ENCODE measurements around the gene CLTRN. TPM values are rescaled to one million over a fixed set of nuclear protein-coding genes. Genes with fewer than 3 reads are reported as not detected.

The CLTRN gene
- total RNA-seq, 4 donors from 2014 or later, result 0.90 to 1.1 TPM; not detected in 2

DNA sequence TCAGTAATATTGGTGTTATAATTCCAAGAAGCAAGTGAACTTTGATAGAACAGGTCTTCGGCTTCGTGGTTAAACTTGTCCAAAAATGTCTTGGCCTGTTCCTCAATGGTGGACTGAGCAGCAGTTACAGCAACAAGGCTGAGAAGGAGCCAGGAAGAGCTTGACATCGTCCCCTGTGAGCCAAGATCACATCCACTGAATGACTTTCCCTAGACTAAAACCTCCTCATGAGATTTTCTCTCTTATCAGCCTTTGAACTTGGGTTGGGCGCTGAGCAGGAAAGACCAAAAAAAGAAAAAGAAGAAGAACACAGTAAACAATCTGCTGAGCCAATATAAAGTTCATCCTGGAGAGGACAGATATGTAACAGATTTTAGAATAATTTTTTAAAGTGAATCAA is 63.9 kb downstream of the CLTRN start, which contains the start of gene ACE2:
Gene ACE2 (minus strand): TSS at position 216 of the 400 bp plus-strand sequence. CDS start 49 bp downstream, at position 167.
- no peak for DNase-seq

GRCh38 chrX:15600049-15600448 is 64.6 kb downstream of the CLTRN start:
- TF ChIP-seq, protein P1, sequence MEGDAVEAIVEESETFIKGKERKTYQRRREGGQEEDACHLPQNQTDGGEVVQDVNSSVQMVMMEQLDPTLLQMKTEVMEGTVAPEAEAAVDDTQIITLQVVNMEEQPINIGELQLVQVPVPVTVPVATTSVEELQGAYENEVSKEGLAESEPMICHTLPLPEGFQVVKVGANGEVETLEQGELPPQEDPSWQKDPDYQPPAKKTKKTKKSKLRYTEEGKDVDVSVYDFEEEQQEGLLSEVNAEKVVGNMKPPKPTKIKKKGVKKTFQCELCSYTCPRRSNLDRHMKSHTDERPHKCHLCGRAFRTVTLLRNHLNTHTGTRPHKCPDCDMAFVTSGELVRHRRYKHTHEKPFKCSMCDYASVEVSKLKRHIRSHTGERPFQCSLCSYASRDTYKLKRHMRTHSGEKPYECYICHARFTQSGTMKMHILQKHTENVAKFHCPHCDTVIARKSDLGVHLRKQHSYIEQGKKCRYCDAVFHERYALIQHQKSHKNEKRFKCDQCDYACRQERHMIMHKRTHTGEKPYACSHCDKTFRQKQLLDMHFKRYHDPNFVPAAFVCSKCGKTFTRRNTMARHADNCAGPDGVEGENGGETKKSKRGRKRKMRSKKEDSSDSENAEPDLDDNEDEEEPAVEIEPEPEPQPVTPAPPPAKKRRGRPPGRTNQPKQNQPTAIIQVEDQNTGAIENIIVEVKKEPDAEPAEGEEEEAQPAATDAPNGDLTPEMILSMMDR (IDR thresholded peaks at IDR 0.05), result no peak
- TF ChIP-seq POLR2A (IDR thresholded peaks at IDR 0.05), result no peak
- Histone ChIP-seq H3K27me3 (no peaks in the 10 kb centered on the region), H3K4me3 (no peak overlapping the region), H3K27ac (no peak overlapping the region), H3K4me1 (no peaks in the 10 kb centered on the region), H3K36me3 (no peaks in the 10 kb centered on the region), H3K9me3 (no peaks in the 10 kb centered on the region)
- intact Hi-C loops (cut with DNase I; ENCODE audit: low total_unique reads), result no loop called here
- DNase-seq, result no peak

More for the DNA sequence above, 63.9 kb downstream of the CLTRN start, which contains the start of gene ACE2:
- TF ChIP-seq, protein P1 (IDR thresholded peaks at IDR 0.05), result no peak
- TF ChIP-seq POLR2A (IDR thresholded peaks at IDR 0.05), result no peak
- Histone ChIP-seq H3K27me3 (no peaks in the 10 kb centered on the region), H3K4me3 (no peak within 1 kb of the TSS), H3K36me3 (no peaks in the 10 kb centered on the region), H3K4me1 (no peaks in the 10 kb centered on the region), H3K9me3 (no peaks in the 10 kb centered on the region), H3K27ac (no peak within 1 kb of the TSS)
- intact Hi-C loops (cut with DNase I; ENCODE audit: low total_unique reads), result no loop called here

GRCh38 chrX:15599461-15599860 is 65.1 kb downstream of the CLTRN start:
- Histone ChIP-seq H3K4me3 (no peak overlapping the region), H3K27ac (no peak overlapping the region), H3K9me3 (no peaks in the 10 kb centered on the region), H3K36me3 (no peaks in the 10 kb centered on the region), H3K27me3 (no peaks in the 10 kb centered on the region), H3K4me1 (no peaks in the 10 kb centered on the region)
- no peak for DNase-seq
- no peak for TF ChIP-seq POLR2A (IDR thresholded peaks at IDR 0.05)
- TF ChIP-seq, protein P1 (IDR thresholded peaks at IDR 0.05), result no peak
- intact Hi-C loops (cut with DNase I; ENCODE audit: low total_unique reads), result no loop called here

- Histone ChIP-seq H3K4me1 (no peaks in the 10 kb centered on the region), H3K36me3 (no peaks in the 10 kb centered on the region), H3K27ac (no peak overlapping the region), H3K9me3 (no peaks in the 10 kb centered on the region), H3K27me3 (no peaks in the 10 kb centered on the region), H3K4me3 (no peak overlapping the region)
- no peak for DNase-seq
- intact Hi-C loops (cut with DNase I; ENCODE audit: low total_unique reads), result no loop called here
- no peak for TF ChIP-seq POLR2A (IDR thresholded peaks at IDR 0.05)
- TF ChIP-seq, protein P1 (IDR thresholded peaks at IDR 0.05), result no peak
Observed at GRCh38 chrX:15598026-15598425, 66.6 kb downstream of the CLTRN start.

DNA sequence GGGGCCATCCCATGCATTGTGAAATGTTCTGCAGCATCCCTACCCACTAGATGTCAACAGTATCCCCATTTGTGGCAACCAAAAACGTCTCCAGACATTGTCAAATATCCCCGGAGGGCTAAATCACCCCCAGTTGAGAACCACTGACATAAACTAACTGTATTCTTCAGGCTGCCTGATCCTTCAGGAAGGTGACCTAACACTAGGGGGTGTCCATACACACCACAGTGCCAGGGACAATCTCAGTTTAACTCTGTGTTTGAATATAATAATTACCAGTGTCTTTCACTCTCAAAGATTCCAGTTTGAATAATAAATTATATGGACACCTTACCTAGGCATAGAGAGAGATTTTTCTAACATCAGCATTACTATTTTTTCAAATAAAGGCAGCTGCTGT is 70.2 kb downstream of the CLTRN start:
- DNase-seq, result no peak
- no peaks in the 10 kb centered on the region for H3K36me3 ChIP-seq
- H3K27me3 ChIP-seq, result no peaks in the 10 kb centered on the region
- H3K4me1 ChIP-seq, result no peaks in the 10 kb centered on the region
- no peak overlapping the region for H3K27ac ChIP-seq
- no peak for TF ChIP-seq POLR2A (IDR thresholded peaks at IDR 0.05)
- TF ChIP-seq, protein P1 (IDR thresholded peaks at IDR 0.05), result no peak
- intact Hi-C loops (cut with DNase I; ENCODE audit: low total_unique reads), result no loop called here
- no peaks in the 10 kb centered on the region for H3K9me3 ChIP-seq
- H3K4me3 ChIP-seq, result no peak overlapping the region

Data from uterus (tissue), 4 donors.